GM21381 (cell line): Measurements from ENCODE around the gene IQSEC1.

Experiments used
- ATAC-seq: cut with Tn5 transposase; IDR thresholded peaks from one replicate; pipeline ENCODE4 v1.9.1; 2021; ENCODE audit warnings: mild to moderate bottlenecking, moderate library complexity; ENCODE audit not compliant: unreplicated experiment

The IQSEC1 gene

GRCh38 chr3:13070391-13071070 lies 2.7 kb downstream of the IQSEC1 start:
- ATAC-seq: no peak

- peak; percentile 50 for ATAC-seq
These were observed 3.7 kb downstream of the IQSEC1 start for GRCh38 chr3:13069495-13069894.

GRCh38 chr3:13068269-13069010 lies 4.8 kb downstream of the IQSEC1 start:
- ATAC-seq: no peak

GRCh38 chr3:13067778-13068177 lies 5.5 kb downstream of the IQSEC1 start:
- ATAC-seq: no peak

GRCh38 chr3:13066834-13067233 lies 6.4 kb downstream of the IQSEC1 start:
- ATAC-seq: no peak

GRCh38 chr3:13066236-13066635 lies 7.0 kb downstream of the IQSEC1 start:
- no peak for ATAC-seq

GRCh38 chr3:13065727-13066126 lies 7.5 kb downstream of the IQSEC1 start:
- ATAC-seq: no peak

- ATAC-seq: no peak
These were observed 8.3 kb downstream of the IQSEC1 start for GRCh38 chr3:13064964-13065363.

- no peak for ATAC-seq
These were observed 8.9 kb downstream of the IQSEC1 start for GRCh38 chr3:13064159-13064868.

GRCh38 chr3:13063225-13063624 lies 10.0 kb downstream of the IQSEC1 start:
- ATAC-seq: no peak

GRCh38 chr3:13062647-13063046 lies 10.6 kb downstream of the IQSEC1 start:
- no peak for ATAC-seq

GRCh38 chr3:13060341-13060910 lies 12.8 kb downstream of the IQSEC1 start:
- ATAC-seq: no peak

- no peak for ATAC-seq
These were observed 14.7 kb downstream of the IQSEC1 start for GRCh38 chr3:13058346-13059120.

- ATAC-seq: no peak
These were observed 15.8 kb downstream of the IQSEC1 start for GRCh38 chr3:13057282-13058040.

GRCh38 chr3:13055634-13056033 lies 17.6 kb downstream of the IQSEC1 start:
- no peak for ATAC-seq

- no peak for ATAC-seq
These were observed 18.6 kb downstream of the IQSEC1 start for GRCh38 chr3:13054341-13055285.

GRCh38 chr3:13053893-13054292 lies 19.3 kb downstream of the IQSEC1 start:
- ATAC-seq: no peak

GRCh38 chr3:13053420-13053819 lies 19.8 kb downstream of the IQSEC1 start:
- no peak for ATAC-seq
